ENCODE results near the gene MED12L.

DNA sequence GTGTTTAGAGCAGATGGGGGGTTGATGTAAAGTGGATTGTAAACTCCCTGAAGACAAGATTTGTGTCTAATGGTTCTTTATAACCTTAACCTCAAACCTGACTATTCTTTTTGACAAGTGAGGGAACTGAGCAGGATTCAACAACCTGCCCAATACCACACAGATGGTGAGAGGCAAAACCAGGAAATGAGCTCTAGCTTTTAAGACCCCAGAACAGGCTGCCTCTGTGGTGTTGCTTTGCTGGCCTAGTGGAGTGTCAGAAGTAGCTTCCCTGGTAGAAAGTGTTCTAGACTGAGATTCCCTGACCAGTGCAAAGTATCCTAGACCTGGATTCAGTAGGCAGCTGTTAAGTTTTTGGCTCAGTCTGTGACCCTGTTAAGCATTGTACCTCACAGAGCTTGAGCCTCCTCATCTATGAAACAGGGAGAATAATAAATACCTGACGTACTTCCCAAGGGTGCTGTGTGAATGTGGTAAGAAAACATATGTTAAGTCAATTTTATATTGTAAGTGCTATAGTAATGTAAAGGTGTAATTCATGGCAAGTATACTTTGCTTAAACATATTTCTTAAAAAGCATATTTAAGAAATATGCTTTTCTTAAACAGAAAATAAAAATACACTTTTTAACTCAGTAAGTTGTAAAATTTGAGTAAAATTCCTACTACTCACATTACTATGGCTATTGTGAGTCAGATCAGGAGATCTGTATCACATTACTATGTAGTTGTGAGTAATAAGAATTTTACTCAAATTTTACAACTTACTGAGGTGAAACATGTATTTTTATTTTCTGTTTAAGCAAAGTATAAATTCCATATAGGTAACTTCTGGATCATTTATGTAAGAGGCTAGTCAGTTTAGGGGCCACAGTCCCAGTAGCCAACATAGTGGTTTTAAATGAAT is 222.4 kb downstream of the MED12L start:
- no peak for TF ChIP-seq POLR2A (IDR thresholded peaks at IDR 0.05)
- TF ChIP-seq, protein P1, sequence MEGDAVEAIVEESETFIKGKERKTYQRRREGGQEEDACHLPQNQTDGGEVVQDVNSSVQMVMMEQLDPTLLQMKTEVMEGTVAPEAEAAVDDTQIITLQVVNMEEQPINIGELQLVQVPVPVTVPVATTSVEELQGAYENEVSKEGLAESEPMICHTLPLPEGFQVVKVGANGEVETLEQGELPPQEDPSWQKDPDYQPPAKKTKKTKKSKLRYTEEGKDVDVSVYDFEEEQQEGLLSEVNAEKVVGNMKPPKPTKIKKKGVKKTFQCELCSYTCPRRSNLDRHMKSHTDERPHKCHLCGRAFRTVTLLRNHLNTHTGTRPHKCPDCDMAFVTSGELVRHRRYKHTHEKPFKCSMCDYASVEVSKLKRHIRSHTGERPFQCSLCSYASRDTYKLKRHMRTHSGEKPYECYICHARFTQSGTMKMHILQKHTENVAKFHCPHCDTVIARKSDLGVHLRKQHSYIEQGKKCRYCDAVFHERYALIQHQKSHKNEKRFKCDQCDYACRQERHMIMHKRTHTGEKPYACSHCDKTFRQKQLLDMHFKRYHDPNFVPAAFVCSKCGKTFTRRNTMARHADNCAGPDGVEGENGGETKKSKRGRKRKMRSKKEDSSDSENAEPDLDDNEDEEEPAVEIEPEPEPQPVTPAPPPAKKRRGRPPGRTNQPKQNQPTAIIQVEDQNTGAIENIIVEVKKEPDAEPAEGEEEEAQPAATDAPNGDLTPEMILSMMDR (IDR thresholded peaks at IDR 0.05), result no peak
